H1 (cell line): Measurements from ENCODE around the gene RBM19. TPM values are rescaled to one million over a fixed set of nuclear protein-coding genes. Genes with fewer than 3 reads are reported as not detected.

Source experiments
- EZH2 ChIP-seq: fragments of 200-600 bp; sonication (generic); IDR thresholded peaks from 2 replicates; pipeline ENCODE4 v1.7.1; 2012; ENCODE audit warnings: low read depth, mild to moderate bottlenecking, moderate library complexity, low read length, inconsistent platforms; ENCODE audit not compliant: severe bottlenecking
- GABPA ChIP-seq: IDR thresholded peaks from 2 replicates; pipeline ENCODE4 v1.6.1; 2011; ENCODE audit warnings: mild to moderate bottlenecking, low read length, moderate library complexity, borderline replicate concordance; ENCODE audit not compliant: insufficient read depth
- KDM1A ChIP-seq: fragments of 200-600, 300-600 bp; sonication (generic); IDR thresholded peaks from 2 replicates; pipeline ENCODE4 v1.7.1; 2016; ENCODE audit warnings: mild to moderate bottlenecking, low read length, borderline replicate concordance
- polyA plus RNA-seq, 7 experiments: library from polyadenylated mRNA; depleted of rRNA in 3 of 7; stranded (reverse) in 5 of 7; unstranded in 2 of 7; fragments of >200 nt in 5 of 7; fragments of 200-250 nt in 2 of 7; gene quantifications; 1 replicate in 5 of 7; 2 replicates in 1 of 7; 4 replicates in 1 of 7; pipeline versions ENCODE4 v1.2.1 to v1.2.3, GENCODE V29; 2011 to 2013; ENCODE audit warnings: missing spikeins in 2 of 7, mixed read lengths in 2 of 7
- total RNA-seq: library from RNA; stranded (reverse); fragmentation: NEBNext Ultra II Directional; extraction: Animal tissue kit (Norgen Biotek cat#: 25700); gene quantifications from 2 replicates; pipeline ENCODE4 v1.2.1, GENCODE V29; 2021

Gene RBM19
- total and polyA plus RNA-seq, 2 of the 8 experiments (the other 6 are each of a cell fraction or from before 2014, with no cell fraction given) = 23.4 to 61.9 TPM

- TF ChIP-seq KDM1A (no peak), GABPA (no peak), EZH2 (no peak)
Measured at GRCh38 chr12:113794774-113795173, 171.4 kb downstream of the RBM19 start (continued).
